Measurements from ENCODE around the gene FAM221A.

Gene FAM221A

GRCh38 chr7:23679898-23680413 lies at the start of gene FAM221A:
Gene FAM221A (plus strand): TSS chr7:23680199. CDS start chr7:23680219, 20 bp downstream.
- Histone ChIP-seq H2AFZ (ENCODE audit: low read depth, low read length) (peak within 1 kb of the TSS; percentile 82), H3K4me2 (ENCODE audit: insufficient read depth, low read length) (peak within 1 kb of the TSS; percentile 78), H3K27me3 (ENCODE audit: insufficient read depth, low read length, poor library complexity) (no peaks in the 10 kb centered on the region), H4K20me1 (ENCODE audit: insufficient read depth, low read length) (0 out of 2 replicates have a peak, but pooled peaks cover 3% of the 10 kb centered on the region), H3K79me2 (ENCODE audit: insufficient read depth, low read length) (peaks cover 34% of the 10 kb centered on the region), H3K27ac (ENCODE audit: low read length) (peak within 1 kb of the TSS; percentile 81), H3K9me3 (ENCODE audit: insufficient read depth, low read length, severe bottlenecking) (no peaks in the 10 kb centered on the region), H3K9ac (ENCODE audit: low read depth, low read length) (peak within 1 kb of the TSS; percentile 75), H3K36me3 (ENCODE audit: insufficient read depth, low read length) (no peaks in the 10 kb centered on the region; the same call in 1 of the 2 replicates), H3K4me3 (ENCODE audit: low read depth in 1 of 2, low read length in 2 of 2) (peak within 1 kb of the TSS; percentile 37 to 79), H3K4me1 (ENCODE audit: insufficient read depth, low read length) (peaks cover 18% of the 10 kb centered on the region)
- ATAC-seq (ENCODE audit: insufficient read depth, low read depth) (peak; percentile 94), DNase-seq (peak; percentile 82)
- TF ChIP-seq EZH2 (IDR thresholded peaks at IDR 0.05; ENCODE audit: borderline replicate concordance, low read depth, low read length, severe bottlenecking) (no peak), CTCF (IDR thresholded peaks at IDR 0.05; ENCODE audit: borderline replicate concordance, extremely low read depth, low read length, poor library complexity, severe bottlenecking) (peak; percentile 64)

- peaks cover 3% of the 10 kb centered on the region; the same call in 1 of the 2 replicates for H3K36me3 ChIP-seq (ENCODE audit: insufficient read depth, low read length)
- no peak overlapping the region for H2AFZ ChIP-seq (ENCODE audit: low read depth, low read length)
- no peak overlapping the region for H3K9ac ChIP-seq (ENCODE audit: low read depth, low read length)
- no peak for TF ChIP-seq CTCF (IDR thresholded peaks at IDR 0.05; ENCODE audit: borderline replicate concordance, extremely low read depth, low read length, poor library complexity, severe bottlenecking)
- no peak for TF ChIP-seq EZH2 (IDR thresholded peaks at IDR 0.05; ENCODE audit: borderline replicate concordance, low read depth, low read length, severe bottlenecking)
- no peaks in the 10 kb centered on the region for H3K79me2 ChIP-seq (ENCODE audit: insufficient read depth, low read length)
- DNase-seq (no peak), ATAC-seq (ENCODE audit: insufficient read depth, low read depth) (no peak)
- H3K4me1 ChIP-seq (ENCODE audit: insufficient read depth, low read length), result no peaks in the 10 kb centered on the region
- H3K4me3 ChIP-seq (ENCODE audit: low read depth in 1 of 2, low read length in 2 of 2), result no peak overlapping the region
- no peaks in the 10 kb centered on the region for H3K9me3 ChIP-seq (ENCODE audit: insufficient read depth, low read length, severe bottlenecking)
- no peak overlapping the region for H3K4me2 ChIP-seq (ENCODE audit: insufficient read depth, low read length)
- H3K27ac ChIP-seq (ENCODE audit: low read length), result no peak overlapping the region
- H4K20me1 ChIP-seq (ENCODE audit: insufficient read depth, low read length), result no peaks in the 10 kb centered on the region
- no peaks in the 10 kb centered on the region for H3K27me3 ChIP-seq (ENCODE audit: insufficient read depth, low read length, poor library complexity)
Measured at GRCh38 chr7:23633417-23633816, 46.6 kb upstream of the FAM221A start.

GRCh38 chr7:23645822-23646221 lies 34.2 kb upstream of the FAM221A start:
- Histone ChIP-seq H3K9me3 (ENCODE audit: insufficient read depth, low read length, severe bottlenecking) (no peaks in the 10 kb centered on the region), H3K4me2 (ENCODE audit: insufficient read depth, low read length) (no peak overlapping the region), H3K27me3 (ENCODE audit: insufficient read depth, low read length, poor library complexity) (no peaks in the 10 kb centered on the region), H3K4me1 (ENCODE audit: insufficient read depth, low read length) (no peaks in the 10 kb centered on the region), H3K9ac (ENCODE audit: low read depth, low read length) (no peak overlapping the region), H3K79me2 (ENCODE audit: insufficient read depth, low read length) (no peaks in the 10 kb centered on the region), H3K36me3 (ENCODE audit: insufficient read depth, low read length) (no peaks in the 10 kb centered on the region), H3K27ac (ENCODE audit: low read length) (no peak overlapping the region), H4K20me1 (ENCODE audit: insufficient read depth, low read length) (no peaks in the 10 kb centered on the region), H3K4me3 (ENCODE audit: low read depth in 1 of 2, low read length in 2 of 2) (no peak overlapping the region), H2AFZ (ENCODE audit: low read depth, low read length) (no peak overlapping the region)
- DNase-seq, result no peak
- no peak for ATAC-seq (ENCODE audit: insufficient read depth, low read depth)
- TF ChIP-seq EZH2 (IDR thresholded peaks at IDR 0.05; ENCODE audit: borderline replicate concordance, low read depth, low read length, severe bottlenecking), result no peak
- no peak for TF ChIP-seq CTCF (IDR thresholded peaks at IDR 0.05; ENCODE audit: borderline replicate concordance, extremely low read depth, low read length, poor library complexity, severe bottlenecking)

Data from DND-41 (cell line).